HepG2 (cell line): Measurements from ENCODE around the gene C1QC. TPM values are rescaled to one million over a fixed set of nuclear protein-coding genes. Genes with fewer than 3 reads are reported as not detected.

Source experiments
- ATAC-seq: fragments of 200-7000 bp; cut with Tn5 transposase; 3 replicates; pipeline ENCODE4 v1.9.1; 2020; ENCODE audit warnings: mild to moderate bottlenecking, moderate library complexity
- BruUV-seq: library from RNA; stranded (reverse); fragments of 400-500 nt; replicated peaks from 2 replicates; lab custom pipeline; 2021; lab: Mats Ljungman, UMichigan
- CTCF ChIA-PET: fragments of 300-600 bp; formaldehyde crosslinking; extraction: SDS; loops from one replicate; lab custom pipeline; 2021; ENCODE audit warnings: low total read pairs, inconsistent platforms, low intra/inter-chr PET ratio; lab: Yijun Ruan, JAX
- POLR2A ChIA-PET: fragments of 350-600 bp; sonication (Branson Sonifier 250); formaldehyde crosslinking; loops from one replicate; lab custom pipeline; 2020; ENCODE audit warnings: antibody characterized with exemption, inconsistent platforms; lab: Yijun Ruan, JAX
- DNase-seq: peaks from one replicate; pipeline ENCODE4 v3.0.0-alpha.2; 2015; ENCODE audit warnings: low spot score
- FAIRE-seq: peaks from 3 replicates; lab custom pipeline; 2011; peaks lifted over from hg19 to GRCh38; lab: Jason Lieb, UNC
- H2AFZ ChIP-seq: one replicate; pipeline ENCODE4 v1.6.1; 2011; ENCODE audit warnings: low read length, inconsistent platforms
- H3K27ac ChIP-seq: fragments of 300-600 bp; 3 replicates; pipeline ENCODE4 v1.8.0; 2011; ENCODE audit warnings: mixed run types, mild to moderate bottlenecking, mixed read lengths, low read length, inconsistent platforms; ENCODE audit not compliant: insufficient read depth; ENCODE audit errors: extremely low read length
- H3K27me3 ChIP-seq, 2 experiments: fragments of 200-600 bp in 1 of 2; 2 replicates in 1 of 2; 3 replicates in 1 of 2; pipeline versions ENCODE4 v1.6.0 to v1.8.0; 2011; ENCODE audit warnings: low read length in 2 of 2, mild to moderate bottlenecking in 2 of 2, moderate library complexity in 2 of 2, inconsistent platforms in 1 of 2; ENCODE audit not compliant: insufficient read depth in 2 of 2, control insufficient read depth in 1 of 2
- H3K36me3 ChIP-seq, 2 experiments: fragments of 200-600 bp in 1 of 2; replicated peaks in 1 of 2; 2 replicates in 1 of 2; 3 replicates in 1 of 2; pipeline versions ENCODE4 v1.5.1 to v1.8.0; 2011; ENCODE audit warnings: low read length in 2 of 2, inconsistent platforms in 1 of 2; ENCODE audit not compliant: insufficient read depth in 2 of 2, control insufficient read depth in 1 of 2
- H3K4me1 ChIP-seq: 2 replicates; pipeline ENCODE4 v1.5.1; 2012; ENCODE audit warnings: low read length, inconsistent platforms; ENCODE audit not compliant: insufficient read depth
- H3K4me2 ChIP-seq: 2 replicates; pipeline ENCODE4 v1.6.0; 2011; ENCODE audit warnings: low read depth, low read length, inconsistent platforms
- H3K4me3 ChIP-seq, 3 experiments: fragments of 200-600 bp in 1 of 3; sonication (generic), shearing (Covaris generic) in 1 of 3; replicated peaks in 1 of 3; 2 replicates each; pipeline ENCODE4 v1.5.1; 2011 to 2016; ENCODE audit warnings: low read length in 3 of 3, inconsistent platforms in 2 of 3, low read depth in 2 of 3, mild to moderate bottlenecking in 2 of 3, control low read depth in 1 of 3, mixed read lengths in 1 of 3; ENCODE audit not compliant: insufficient read depth in 1 of 3
- H3K79me2 ChIP-seq: one replicate; pipeline ENCODE4 v1.6.1; 2011; ENCODE audit warnings: low read length, inconsistent platforms; ENCODE audit not compliant: insufficient read depth
- H3K9ac ChIP-seq: 2 replicates; pipeline ENCODE4 v1.6.0; 2011; ENCODE audit warnings: mild to moderate bottlenecking, low read depth, low read length, inconsistent platforms; ENCODE audit not compliant: insufficient read depth
- H3K9me3 ChIP-seq: 2 replicates; pipeline ENCODE4 v1.5.1; 2012; ENCODE audit warnings: mild to moderate bottlenecking, low read length
- H4K20me1 ChIP-seq: 2 replicates; pipeline ENCODE4 v1.6.0; 2011; ENCODE audit warnings: inconsistent platforms, mild to moderate bottlenecking, low read length, moderate library complexity; ENCODE audit not compliant: insufficient read depth
- CREB1 ChIP-seq, 2 experiments: fragments of 450-650 bp in 1 of 2; IDR thresholded peaks; 2 replicates each; pipeline ENCODE4 v1.6.1; 2016 to 2017; ENCODE audit warnings: control low read depth in 1 of 2, mild to moderate bottlenecking in 1 of 2, missing compliant biosample characterization in 1 of 2, missing genetic modification characterization in 1 of 2
- SNAI1 ChIP-seq: sonication (generic); formaldehyde crosslinking; IDR thresholded peaks from 2 replicates; pipeline ENCODE4 v1.5.0; 2020; ENCODE audit warnings: mild to moderate bottlenecking, missing genetic modification reagents, borderline replicate concordance
- SOX6 ChIP-seq, 2 experiments: fragments of 450-650 bp in 1 of 2; sonication (generic) in 1 of 2; formaldehyde crosslinking in 1 of 2; IDR thresholded peaks; 2 replicates each; pipeline versions ENCODE4 v1.4.0 to v1.6.1; 2017 to 2020; ENCODE audit warnings: antibody characterized with exemption in 1 of 2, mild to moderate bottlenecking in 1 of 2, missing genetic modification reagents in 1 of 2
- SRSF4 ChIP-seq: fragments of 200-400 bp; formaldehyde crosslinking; IDR thresholded peaks from one replicate; pipeline ENCODE4 v1.6.1; 2018; ENCODE audit warnings: mild to moderate bottlenecking, low read depth, low read length, moderate library complexity; ENCODE audit not compliant: poor library complexity, severe bottlenecking
- ZNF10 ChIP-seq: sonication (generic); formaldehyde crosslinking; IDR thresholded peaks from 2 replicates; pipeline ENCODE4 v1.4.0; 2020; ENCODE audit warnings: mild to moderate bottlenecking, low read depth, missing genetic modification reagents, borderline replicate concordance
- ZNF260 ChIP-seq: sonication (generic); formaldehyde crosslinking; IDR thresholded peaks from 2 replicates; pipeline ENCODE4 v1.4.0; 2020; ENCODE audit warnings: missing genetic modification reagents, low read depth, mild to moderate bottlenecking, borderline replicate concordance
- ZNF570 ChIP-seq: sonication (generic); formaldehyde crosslinking; IDR thresholded peaks from 2 replicates; pipeline ENCODE4 v1.4.0; 2020; ENCODE audit warnings: mild to moderate bottlenecking, missing genetic modification reagents, borderline replicate concordance
- ZNF792 ChIP-seq: IDR thresholded peaks from 2 replicates; pipeline ENCODE4 v1.6.1; 2016
- WGBS: methylation state at CpG from one replicate; pipeline ENCODE4 v1.1.6; 2017; ENCODE audit warnings: low lambda C conversion rate; 5-methylcytosine and 5-hydroxymethylcytosine counted together
- in situ Hi-C: cut with HindIII; loops from 2 replicates; pipeline ENCODE4 v1.10.0; 2017; ENCODE audit warnings: low pct_unique_long_range_greater_than_20kb; ENCODE audit not compliant: extremely low pct_ligation_motif_present
- intact Hi-C: fragments of 100-400 bp; cut with micrococcal nuclease; formaldehyde crosslinking; loops from one replicate; pipeline ENCODE4 v1.10.0; 2022; ENCODE audit not compliant: unreplicated experiment
- polyA plus RNA-seq, 8 experiments: library from polyadenylated mRNA; depleted of rRNA in 3 of 8; stranded (reverse) in 7 of 8; unstranded in 1 of 8; fragments of >200 nt; fragmentation: Illumina TruSeq in 4 of 8; extraction: Trizol in 4 of 8; gene quantifications; 2 replicates each; pipeline versions ENCODE4 v1.2.1 to v1.2.3, GENCODE V29; 2011 to 2016; ENCODE audit warnings: low read depth in 4 of 8, missing spikeins in 1 of 8, mixed read lengths in 1 of 8; ENCODE audit not compliant: insufficient read depth in 1 of 8
- total RNA-seq, 5 experiments: library from RNA; depleted of rRNA; stranded (reverse); fragments of >200 nt; fragmentation: Illumina TruSeq; extraction: Trizol; gene quantifications; 2 replicates each; pipeline ENCODE4 v1.2.3, GENCODE V29; 2016; ENCODE audit warnings: low read depth in 1 of 5
- TF ChIP-seq, protein P1 (sequence below): sonication (generic); formaldehyde crosslinking; IDR thresholded peaks from 2 replicates; pipeline ENCODE4 v1.8.1; 2023; ENCODE audit warnings: missing genetic modification reagents, mild to moderate bottlenecking, borderline replicate concordance

Gene C1QC
- total and polyA plus RNA-seq, 2 of the 13 experiments (the other 11 are each of a cell fraction or from before 2014, with no cell fraction given) = not detected

- TF ChIP-seq SNAI1 (no peak), ZNF792 (no peak), ZNF570 (CRISPR knock-in tag) (no peak), CREB1 (IDR thresholded peaks at IDR 0.05) (no peak), CREB1 (CRISPR knock-in tag; IDR thresholded peaks at IDR 0.05) (no peak), ZNF260 (no peak), SRSF4 (no peak), ZNF10 (CRISPR knock-in tag) (no peak), SOX6 (IDR thresholded peaks at IDR 0.05) (no peak), SOX6 (CRISPR knock-in tag; IDR thresholded peaks at IDR 0.05) (no peak)
- TF ChIP-seq, protein P1, sequence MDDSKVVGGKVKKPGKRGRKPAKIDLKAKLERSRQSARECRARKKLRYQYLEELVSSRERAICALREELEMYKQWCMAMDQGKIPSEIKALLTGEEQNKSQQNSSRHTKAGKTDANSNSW (CRISPR knock-in tag) = no peak
Observed at GRCh38 chr1:22626237-22627157, 16.9 kb upstream of the C1QC start.

More at GRCh38 chr1:22626237-22627157, 16.9 kb upstream of the C1QC start:
- no peak for ATAC-seq
- no peak for FAIRE-seq
- peaks cover 3 to 28% of the 10 kb centered on the region in 2 experiments; a peak in 2 of 5 replicates for H3K27me3 ChIP-seq
- H3K79me2 ChIP-seq = no peaks in the 10 kb centered on the region
- H3K9ac ChIP-seq = no peak overlapping the region
- no TSS peak for BruUV-seq
- DNase-seq = no peak
- WGBS = 34% methylated on average over 15 of the region's 20 CpGs
- H3K27ac ChIP-seq = no peak overlapping the region
- intact Hi-C loops = no loop called here
- H2AFZ ChIP-seq = no peak overlapping the region
- H3K9me3 ChIP-seq = no peaks in the 10 kb centered on the region
- H3K4me2 ChIP-seq = no peak overlapping the region
- no peaks in the 10 kb centered on the region for H3K36me3 ChIP-seq
- 0 out of 2 replicates have a peak, but pooled peaks cover 6% of the 10 kb centered on the region for H4K20me1 ChIP-seq
- CTCF ChIA-PET = no interaction called here
- in situ Hi-C loops = no loop called here
- POLR2A ChIA-PET = no interaction called here
- H3K4me3 ChIP-seq = no peak overlapping the region
- H3K4me1 ChIP-seq = no peaks in the 10 kb centered on the region
